ENCODE data around the gene ZBTB22.

DNA sequence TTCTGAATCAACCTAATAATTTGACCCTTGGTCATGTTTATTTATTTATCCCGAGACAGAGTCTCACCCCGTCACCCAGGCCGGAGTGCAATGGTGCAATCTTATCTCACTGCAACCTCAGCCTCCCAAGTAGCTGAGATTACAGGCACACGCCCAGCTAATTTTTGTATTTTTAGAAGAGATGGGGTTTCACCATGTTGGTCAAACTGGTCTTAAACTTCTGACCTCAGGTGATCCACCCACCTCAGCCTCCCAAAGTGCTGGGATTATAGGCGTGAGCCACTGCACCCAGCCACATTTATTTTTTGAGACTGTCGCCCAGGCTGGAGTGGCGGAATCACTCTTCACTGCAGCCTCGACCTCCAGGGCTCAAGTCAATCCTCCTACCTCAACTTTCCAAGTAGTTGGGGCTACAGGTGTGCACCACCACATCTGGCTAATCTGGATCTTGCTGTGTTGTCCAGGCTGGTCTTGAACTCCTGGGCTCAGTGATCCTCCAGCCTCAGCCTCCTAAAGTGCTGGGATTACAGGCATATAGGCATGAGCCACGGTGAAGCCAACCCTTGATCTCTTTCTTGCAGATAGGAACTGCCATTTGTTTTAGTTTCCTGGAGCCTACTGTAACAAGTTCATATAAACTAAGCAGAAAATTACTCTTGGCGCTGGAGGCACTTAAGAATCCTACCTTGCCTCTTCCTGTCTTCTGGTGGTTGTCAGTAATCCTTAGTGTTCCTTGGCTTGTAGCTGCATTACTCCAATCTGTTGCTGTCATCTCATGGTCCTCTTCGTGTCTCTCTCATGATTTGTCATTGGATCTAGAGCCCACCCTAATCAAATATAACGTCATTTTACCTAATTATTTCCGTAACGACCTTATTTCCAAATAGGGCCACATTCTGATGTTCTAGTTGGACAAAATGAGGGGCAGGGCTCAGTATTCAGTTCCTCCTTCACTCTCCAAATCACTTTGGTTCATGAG lies 43.3 kb downstream of the ZBTB22 start:
- no peak for TF ChIP-seq CTCF (IDR thresholded peaks at IDR 0.05)
- TF ChIP-seq POLR2A (IDR thresholded peaks at IDR 0.05) = no peak
